T-helper 9 cell (primary cell): Measurements from ENCODE around the gene PHOX2A.
"Not testable (repeated sequence)": the region's sequence is repeated elsewhere in the genome, so short reads cannot be mapped to it uniquely, and the experiment has no call there.

Source experiments
- DNase-seq: peaks from one replicate; pipeline ENCODE4 v3.0.0-alpha.2; 2020
- total RNA-seq, 2 donors: gene quantifications; one replicate each; lab custom pipeline; 2026; lab: John Stamatoyannopoulos, UW

The PHOX2A gene
- total RNA-seq = 0 reads per million in 2 donors

DNA sequence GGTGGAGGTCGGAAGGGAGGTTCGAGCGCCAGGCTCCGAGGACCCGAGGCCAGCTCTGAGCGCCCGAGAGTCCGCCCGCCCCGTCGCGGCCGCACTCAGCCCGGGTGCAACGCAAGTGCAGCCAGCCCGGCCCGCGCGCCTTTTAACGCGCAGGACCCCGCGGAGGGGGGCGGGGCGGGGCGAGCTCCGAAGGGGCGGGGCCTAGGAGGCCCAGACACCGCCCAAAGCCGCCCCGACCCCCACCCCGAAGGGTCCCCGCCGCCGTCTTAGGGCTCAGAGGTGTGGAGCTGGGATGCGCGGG is at the start of gene PHOX2A:
Gene PHOX2A (minus strand): TSS at position 117 of the 301 bp plus-strand sequence. CDS start 172 bp downstream, outside the sequence.
- DNase-seq = no peak

DNA sequence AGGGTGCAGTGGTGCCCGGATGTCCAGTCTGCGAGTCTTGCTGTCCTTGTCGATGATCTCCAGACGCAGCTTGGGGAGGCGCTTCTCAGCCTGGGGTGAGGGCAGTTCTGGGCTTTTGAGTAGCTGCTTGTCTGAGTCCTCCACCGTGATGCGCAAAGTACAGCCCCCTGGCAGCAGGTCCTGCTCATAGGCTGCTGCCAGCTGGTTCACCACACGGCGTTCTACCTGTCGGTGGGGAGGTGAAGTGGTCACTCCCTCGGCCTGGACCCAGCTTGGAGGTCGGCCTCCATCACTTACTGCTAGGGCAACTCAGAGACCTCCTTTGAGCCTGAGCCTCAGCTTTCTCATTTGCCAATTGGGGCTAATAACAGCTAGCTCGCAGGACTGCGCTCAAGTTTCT is 49.4 kb upstream of the PHOX2A start:
- no peak for DNase-seq

DNA sequence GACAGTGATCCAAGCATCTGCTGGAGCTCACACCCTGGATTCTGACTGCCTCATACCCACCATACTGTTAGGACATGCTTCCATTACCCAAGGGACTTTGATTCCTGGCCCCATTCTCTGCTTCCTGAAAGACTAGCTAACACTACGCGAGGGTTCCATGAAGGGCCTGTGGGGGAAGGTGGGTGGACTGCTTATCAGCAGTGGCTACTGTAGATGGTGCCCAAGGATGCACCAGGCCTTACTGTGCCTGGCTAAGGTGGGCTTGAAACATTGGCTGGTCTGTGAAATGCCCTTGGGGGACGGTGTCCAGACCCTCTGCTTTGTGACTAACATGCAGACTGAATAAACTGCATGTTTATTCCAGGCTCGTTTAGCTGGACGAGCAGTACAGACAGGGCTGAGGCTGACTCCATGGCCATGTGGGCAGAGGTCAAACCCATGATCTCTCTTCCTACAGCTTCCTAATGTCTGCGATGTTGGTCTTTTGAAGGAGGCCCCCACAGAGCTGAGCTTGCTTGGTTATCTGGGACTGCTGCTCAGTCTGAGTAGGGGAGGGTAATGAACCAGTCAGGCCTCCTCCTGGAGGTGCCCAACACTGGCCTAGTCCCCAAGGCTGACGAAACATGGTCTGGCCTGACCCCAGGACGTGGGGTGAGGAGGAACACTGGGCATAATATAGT is 48.3 kb upstream of the PHOX2A start:
- DNase-seq = no peak

DNA sequence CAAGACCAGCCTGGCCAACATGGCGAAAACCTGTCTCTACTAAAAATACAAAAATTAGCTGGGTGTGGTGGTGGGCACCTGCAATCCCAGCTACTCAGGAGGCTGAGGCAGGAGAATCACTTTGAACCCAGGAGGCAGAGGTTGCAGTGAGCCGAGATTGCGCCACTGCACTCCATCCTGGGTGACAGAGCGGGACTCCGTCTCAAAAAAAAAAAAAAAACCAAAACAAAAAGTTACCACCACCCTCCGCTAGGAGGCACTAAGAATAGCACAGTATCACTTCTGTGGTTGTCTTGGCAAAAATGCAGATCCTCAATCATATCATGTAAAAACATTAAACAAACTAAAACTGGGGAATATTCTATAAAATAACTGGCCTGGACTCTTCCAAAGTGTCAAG is 46.8 kb upstream of the PHOX2A start:
- not testable (repeated sequence) for DNase-seq

DNA sequence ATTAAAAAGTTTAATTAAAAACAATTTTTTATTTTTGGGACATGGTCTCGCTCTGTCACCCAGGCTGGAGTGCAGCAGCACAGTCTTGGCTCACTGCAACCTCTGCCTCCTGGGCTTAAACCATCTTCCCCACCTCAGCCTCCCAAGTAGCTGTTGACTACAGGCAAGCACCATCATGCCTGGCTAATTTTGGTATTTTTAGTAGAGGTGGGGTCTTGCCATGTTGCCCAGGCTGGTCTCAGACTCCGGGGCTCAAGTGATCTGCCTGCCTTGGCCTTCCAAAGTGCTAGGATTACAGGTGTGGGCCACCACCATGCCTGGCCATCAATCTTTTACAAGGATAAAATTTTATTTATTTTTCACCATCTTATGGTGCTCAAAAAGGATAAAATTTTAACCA is 43.3 kb upstream of the PHOX2A start:
- DNase-seq = no peak

DNA sequence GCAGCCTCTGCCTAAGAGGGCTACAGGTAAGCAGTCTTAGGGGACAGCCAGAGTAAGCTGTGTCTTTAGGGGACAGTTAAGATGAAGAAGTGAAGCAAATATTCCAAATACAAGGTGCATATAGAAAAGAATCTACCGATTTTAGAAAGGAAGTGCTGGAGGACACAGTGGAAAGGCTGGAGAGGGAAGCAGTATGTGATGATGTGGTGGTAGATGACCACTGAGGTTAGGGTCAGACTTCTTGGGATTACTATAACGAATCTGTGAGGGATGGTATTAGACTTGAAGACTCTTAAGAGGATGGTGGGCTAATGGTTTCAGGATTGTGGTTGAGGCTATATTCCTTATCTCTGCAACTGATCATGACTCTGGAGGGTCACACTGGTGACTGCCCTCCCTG is 40.0 kb upstream of the PHOX2A start:
- DNase-seq = no peak

DNA sequence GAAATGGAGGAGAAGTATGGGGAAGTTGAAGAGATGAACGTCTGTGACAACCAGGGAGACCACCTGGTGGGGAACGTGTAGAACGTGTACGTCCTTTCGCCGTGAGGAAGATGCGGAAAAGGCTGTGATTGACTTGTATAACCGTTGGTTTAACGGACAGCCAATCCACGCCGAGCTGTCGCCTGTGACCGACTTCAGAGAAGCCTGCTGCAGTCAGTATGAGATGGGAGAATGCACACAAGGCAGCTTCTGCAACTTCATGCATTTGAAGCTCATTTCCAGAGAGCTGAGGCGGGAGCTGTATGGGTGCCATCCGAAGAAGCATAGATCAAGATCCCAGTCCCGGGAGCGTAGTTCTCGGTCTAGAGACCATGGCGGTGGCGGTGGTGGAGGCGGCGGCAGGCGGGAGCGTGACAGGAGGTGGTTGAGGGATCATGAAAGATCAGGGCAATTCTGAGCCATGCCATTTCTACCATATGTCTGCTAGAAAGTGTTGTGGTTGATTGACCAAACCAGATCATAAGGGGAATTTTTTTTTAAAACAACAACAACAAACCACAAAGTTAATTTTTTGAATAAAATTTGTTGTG is 36.8 kb upstream of the PHOX2A start:
- no peak for DNase-seq

DNA sequence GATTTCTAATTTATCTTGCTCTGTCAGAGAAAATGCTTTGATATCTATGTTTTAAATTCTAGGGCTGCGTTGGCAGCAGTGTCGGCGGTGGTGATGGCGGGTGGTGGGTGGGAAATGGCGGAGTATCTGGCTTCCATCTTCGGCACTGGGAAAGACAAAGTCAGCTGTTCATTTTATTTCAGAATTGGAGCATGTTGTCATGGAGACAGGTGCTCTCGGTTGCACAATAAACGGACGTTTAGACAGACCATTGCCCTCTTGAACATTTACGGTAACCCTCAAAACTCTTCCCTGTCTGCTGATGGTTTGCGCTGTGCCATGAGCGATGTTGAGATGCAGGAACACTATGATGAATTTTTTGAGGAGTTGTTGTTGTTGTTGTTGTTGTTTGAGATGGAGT is 36.1 kb upstream of the PHOX2A start:
- DNase-seq = no peak

DNA sequence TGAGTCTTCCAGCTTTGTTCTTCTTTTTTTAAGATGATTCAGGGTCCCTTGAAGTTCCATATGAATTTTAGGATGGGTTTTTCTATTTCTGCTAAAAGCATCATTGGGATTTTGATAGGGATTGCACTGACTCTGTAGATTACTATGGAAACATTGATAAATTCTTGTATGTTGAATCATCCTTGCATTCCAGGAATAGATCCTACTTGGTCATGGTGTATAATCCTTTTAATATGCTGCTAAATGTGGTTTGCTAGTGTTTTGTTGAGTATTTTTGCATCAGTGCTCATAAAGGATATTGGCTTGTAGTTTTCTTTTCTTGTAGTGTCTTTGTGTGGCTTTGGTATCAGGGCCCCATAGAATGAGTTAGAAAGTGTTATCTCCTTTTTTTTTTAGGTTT is 34.9 kb upstream of the PHOX2A start:
- no peak for DNase-seq

DNA sequence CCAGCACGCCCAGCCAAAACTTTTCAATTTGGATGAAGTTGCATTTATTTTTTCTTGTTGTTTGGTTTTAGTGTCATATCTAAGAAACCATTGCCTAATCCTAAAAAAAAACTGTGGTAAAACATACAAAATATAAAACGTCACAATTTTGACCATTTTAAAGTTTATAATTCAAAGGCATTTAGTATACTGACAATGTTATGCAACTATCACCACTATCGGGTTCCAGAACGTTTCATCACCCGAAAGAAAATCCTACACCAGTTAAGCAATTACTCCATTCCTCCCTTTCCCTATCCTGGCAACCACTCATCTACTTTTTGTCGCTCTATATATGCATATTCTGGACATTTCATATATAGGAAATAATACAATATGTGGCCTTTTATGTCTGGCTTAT is 30.5 kb upstream of the PHOX2A start:
- no peak for DNase-seq

DNA sequence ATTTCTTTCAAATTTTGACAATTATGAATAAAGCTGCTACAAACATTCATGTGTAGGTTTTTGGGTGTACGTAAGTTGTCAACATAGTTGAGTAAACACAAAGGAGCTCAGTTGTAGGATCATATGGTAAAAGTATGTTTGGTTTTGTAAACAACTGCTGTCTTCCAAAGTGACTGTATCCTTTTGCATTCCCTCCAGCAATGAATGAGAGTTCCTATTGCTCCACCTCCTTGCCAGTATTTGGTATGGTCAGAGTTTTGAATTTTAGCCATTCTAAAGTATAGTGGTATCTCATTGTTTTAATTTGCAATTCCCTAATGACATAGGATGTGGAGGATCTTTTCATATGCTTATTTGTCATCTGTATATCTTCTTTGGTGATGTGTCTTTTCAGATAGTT is 28.0 kb upstream of the PHOX2A start:
- DNase-seq = no peak

DNA sequence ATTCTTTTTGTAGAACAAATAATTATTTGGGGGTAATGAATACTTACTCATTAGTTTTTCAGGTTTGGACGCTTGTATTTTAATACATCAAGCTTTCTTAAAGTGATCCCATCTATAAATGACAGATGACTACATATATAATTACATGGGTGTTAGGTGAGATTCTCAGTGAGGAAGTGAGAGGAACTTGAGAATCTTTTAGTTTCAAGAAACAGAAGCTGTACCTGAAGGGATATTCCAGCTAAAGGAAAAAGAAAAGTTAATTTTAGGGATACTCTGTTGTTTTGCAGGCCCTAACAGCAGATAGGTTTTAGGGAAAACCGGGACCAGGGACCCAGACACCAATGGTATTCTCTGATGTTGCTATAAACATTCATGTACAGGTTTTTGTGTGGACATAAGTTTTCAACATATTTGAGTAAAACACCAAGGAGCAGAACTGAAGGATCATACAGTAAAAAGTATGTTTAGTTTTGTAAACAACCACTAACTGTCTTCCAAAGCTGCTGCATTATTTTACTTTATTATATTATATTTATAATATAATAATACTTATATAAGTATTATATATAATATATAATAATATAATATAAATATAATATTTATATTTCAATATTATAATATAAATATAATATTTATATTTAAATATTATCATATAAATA is 24.1 kb upstream of the PHOX2A start:
- no peak for DNase-seq

DNA sequence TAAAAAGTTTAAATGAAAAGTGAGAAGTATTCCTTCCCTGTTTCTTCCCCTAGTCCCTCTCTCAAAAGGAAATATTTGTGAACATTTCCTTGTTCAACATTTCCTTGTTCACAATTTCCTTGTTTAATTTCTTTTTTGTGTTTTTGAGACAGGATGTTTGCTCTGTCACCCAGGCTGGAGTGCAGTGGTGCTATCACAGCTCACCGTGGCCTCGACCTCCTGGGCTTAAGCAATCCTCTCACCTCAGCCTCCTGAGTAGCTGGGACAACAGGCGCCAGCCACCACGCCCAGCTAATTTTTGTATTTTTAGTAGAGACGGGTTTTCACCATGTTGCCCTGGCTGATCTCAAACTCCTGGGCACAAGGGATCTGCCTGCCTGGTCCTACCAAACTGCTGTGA is 23.0 kb upstream of the PHOX2A start:
- DNase-seq = not testable (repeated sequence)

DNA sequence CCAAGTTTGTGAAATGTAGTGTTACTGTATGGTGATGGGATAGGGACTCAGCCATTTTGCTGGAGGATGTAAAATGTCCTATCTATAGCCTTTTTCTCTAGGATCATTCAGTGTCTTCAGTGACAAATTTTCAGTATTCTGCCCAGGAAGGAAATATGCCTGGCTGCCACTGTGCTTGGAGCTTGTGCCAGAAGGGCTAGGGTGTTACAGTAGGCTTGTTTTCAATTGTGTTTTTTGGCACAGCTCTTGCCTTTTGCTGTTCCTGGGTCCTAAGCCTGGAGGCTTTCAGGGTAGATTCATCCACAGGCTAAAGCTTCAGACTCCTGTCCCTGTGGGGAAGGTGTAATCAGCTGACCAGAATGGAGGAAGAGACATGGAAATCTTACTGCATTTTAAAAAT is 22.0 kb upstream of the PHOX2A start:
- no peak for DNase-seq

DNA sequence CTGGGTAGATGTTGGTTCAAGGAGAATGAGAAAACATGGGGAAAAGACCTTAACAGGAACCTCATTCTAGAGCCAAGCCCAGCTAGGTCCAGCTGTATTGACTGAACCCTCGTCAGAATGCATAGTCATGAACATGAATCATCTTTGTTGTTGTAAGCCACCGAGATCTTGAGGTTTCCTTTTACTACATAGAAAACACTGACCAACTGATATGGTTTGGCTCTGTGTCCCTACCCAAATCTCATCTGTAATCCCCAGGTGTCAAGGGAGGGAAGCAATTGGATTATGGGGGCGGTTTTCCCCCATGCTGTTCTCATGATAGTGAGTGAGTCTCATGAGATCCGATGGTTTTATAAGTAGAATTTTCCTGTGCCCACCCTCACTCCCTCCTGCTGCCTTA is 19.4 kb upstream of the PHOX2A start:
- no peak for DNase-seq

DNA sequence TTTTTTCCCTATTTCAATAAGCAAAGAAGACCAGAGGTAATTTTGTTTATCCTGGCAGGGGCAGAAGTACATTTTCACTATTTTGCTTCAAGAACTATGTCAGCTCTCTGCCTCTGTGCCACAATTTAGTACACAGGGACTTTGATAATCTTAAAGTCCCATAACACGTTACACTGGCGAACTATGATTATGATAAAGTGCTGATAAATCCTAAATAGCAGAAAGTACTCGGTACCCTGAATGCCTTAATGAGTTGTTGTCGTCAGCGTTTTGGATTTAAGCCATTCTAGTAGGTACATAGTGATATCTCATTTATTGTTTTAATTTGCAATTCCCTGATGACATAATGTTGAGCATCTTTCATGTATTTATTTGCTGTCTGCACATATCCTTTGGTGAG is 16.6 kb upstream of the PHOX2A start:
- no peak for DNase-seq

DNA sequence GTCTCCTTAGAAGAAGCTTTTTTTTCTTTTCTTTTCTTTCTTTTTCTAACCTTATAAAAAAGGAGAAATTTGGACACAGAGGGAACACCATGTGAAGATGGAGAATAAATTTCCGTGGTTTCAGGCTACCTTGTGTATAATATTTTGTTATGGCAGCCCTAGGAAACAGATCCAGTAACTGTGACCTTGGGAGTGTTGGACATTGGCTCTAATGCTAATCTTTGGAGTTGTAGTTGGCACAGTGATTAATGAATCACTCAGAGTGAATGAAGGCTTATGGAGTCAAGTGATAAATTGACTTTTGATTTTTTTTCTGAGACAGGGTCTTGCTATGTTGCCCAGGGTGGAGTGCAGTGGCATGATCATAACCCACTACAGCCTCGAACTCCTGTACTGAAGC is 15.5 kb upstream of the PHOX2A start:
- no peak for DNase-seq

DNA sequence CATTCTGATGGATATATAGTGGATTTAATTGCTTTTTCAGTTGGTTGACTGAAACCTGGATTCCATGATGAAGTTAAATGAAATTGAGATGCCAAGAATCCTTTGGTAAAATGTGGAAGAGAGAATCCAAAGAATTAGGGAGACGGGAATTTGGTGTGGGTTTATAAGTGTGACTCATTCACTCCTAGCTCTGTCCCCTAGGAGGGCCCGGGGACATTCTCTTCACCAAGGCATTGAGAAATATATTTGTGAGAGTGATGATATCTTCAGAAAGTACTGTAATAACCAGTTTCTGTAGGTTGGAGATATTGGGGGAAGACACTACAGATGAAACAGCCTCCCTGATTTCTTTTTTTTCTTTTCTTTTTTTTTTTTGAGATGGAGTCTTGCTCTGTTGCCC is 13.6 kb upstream of the PHOX2A start:
- DNase-seq = no peak

DNA sequence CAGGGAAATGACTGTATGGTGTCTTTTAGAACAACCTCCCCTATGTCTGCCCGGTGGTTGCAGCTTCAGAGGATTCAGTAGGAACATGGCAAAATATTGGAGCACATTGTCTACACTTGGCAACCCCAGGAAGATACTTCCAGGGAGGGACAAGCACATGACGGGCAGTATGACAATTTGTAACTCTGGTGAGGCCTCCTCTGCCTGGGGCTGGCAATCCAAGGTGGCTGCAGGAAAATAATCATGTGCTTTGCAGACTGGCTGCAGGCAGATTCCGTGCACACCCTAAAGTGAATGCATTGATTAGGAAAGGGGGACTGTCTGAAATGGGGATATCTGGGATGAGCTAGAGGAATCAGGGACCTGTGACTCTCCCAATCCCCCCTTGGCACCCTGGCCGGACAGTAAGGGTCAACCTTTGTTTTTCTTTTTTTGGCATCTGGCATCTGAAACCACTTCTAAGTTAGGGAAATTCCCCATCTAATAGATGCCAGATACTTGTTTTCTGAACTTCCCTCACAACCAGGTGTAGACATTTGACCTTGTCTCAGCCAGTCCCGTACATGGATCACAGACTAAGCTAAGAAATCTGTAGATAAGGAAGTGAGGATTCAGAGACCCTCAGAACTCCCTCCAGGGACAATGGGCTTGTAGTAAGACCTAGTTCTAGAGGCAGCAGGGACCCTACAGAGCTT is 10.5 kb upstream of the PHOX2A start:
- DNase-seq = no peak

DNA sequence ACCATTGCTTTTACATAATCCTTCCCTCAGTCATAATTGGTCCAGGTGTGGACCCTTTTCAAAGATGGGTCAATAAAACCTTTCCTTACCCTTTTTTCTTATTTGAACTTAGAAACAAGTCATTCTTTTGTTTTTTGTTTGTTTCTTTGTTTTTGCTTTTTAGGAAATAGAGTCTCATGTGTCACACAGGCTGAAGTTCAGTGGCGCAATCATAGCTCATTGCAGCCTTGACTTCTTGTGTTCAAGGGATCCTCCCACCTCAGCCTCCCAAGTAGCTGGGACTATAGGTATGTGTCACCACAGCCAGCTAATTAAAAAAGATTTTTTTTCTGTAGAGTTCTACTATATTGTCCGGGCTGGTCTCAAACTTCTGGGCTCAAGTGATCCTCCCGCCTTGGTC is 9.4 kb upstream of the PHOX2A start:
- DNase-seq = no peak

DNA sequence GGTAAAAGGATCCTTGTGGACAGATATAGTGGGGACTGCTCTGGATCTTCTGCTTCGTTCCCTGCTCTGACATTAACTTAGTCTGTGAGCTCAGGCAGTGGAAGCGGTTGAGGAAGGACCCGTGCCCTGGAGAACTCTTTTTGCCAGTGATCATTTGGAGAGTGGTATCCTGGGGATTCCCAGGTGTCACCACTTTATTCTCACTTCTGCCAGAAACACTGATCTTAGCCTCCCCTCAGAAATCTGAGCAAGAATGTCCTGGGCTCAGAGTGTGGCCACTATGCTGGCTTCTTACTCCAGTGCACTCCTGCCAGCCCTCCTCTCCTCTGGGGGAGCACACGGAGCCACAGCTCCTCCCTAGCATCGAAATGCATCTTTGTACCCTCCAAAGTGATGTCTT is 7.6 kb upstream of the PHOX2A start:
- no peak for DNase-seq

DNA sequence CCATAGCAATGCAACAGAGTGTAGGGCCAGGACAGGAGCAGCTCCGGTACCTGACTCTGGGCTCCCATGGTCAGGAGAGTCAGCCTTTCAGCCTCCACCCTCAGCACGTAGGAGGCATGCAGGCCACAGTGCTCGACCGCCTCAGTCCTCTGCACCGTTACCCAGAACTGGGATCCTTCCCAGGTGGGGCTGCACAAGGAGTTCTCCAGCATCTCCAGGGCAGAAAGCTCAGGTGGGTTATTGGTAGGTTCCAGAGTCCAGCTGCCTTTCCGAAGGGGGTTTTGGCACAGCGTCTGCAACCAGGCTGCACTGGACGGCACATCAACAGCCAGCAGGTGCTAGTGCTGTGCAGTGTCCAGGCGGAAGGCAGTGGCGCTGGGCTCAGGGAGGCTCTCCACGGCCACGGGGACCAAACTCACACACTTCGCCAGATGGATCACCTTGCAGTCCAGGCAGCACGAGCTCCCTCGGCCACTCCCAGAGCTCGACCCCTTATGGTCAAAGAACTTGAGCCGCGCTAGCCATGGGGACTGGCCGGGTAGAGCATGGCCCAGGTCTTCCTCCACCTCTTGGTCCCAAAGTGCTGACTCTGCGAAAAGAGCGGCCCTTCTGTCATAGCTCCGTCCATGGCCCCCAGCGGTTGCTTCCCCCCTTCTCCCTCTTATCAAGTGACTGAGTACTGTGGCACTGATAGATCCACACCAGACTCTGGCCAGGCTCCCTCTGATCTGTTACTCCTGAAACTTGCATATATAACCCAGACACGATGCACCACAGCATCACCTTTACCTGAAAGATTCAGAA is 6.9 kb upstream of the PHOX2A start:
- no peak for DNase-seq

DNA sequence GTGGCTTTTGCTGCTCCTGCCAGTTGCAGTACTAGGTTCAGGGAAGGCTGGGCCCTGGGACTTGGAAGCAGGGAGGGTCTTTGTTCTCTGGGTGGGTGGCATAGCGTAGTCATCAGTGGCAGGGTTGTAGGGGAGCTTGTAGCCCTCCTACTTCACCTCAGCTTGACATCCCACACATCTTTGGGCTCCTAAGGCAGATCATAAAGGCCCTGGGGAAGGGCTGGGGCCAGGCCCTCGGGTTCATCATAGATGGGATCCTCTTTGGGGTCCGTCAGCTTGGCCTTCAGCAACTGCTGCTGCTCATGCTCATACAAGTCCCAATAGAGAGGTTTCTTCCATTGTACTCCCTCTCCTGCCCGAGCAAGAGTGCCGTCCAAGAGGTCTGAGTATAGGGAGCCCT is 6.0 kb upstream of the PHOX2A start:
- DNase-seq = no peak
